GM18505 (cell line): ENCODE results near the gene TBC1D32.
"Not testable (repeated sequence)": the region's sequence is repeated elsewhere in the genome, so short reads cannot be mapped to it uniquely, and the experiment has no call there.

Experiments
- ATAC-seq: cut with Tn5 transposase; IDR thresholded peaks from one replicate; pipeline ENCODE4 v1.9.1; 2021; ENCODE audit not compliant: unreplicated experiment
- POLR2A ChIP-seq: IDR thresholded peaks from 4 replicates; pipeline ENCODE4 v1.6.1; 2011; ENCODE audit warnings: borderline replicate concordance; ENCODE audit not compliant: insufficient read depth, insufficient read length; ENCODE audit errors: extremely low read depth

TBC1D32 gene

GRCh38 chr6:121223930-121224329 is 110.3 kb downstream of the TBC1D32 start:
- no peak for TF ChIP-seq POLR2A
- no peak for ATAC-seq

GRCh38 chr6:121223212-121223611 is 111.1 kb downstream of the TBC1D32 start:
- TF ChIP-seq POLR2A: no peak
- ATAC-seq: no peak

GRCh38 chr6:121222656-121223055 is 111.6 kb downstream of the TBC1D32 start:
- no peak for TF ChIP-seq POLR2A

GRCh38 chr6:121216928-121217327 is 117.4 kb downstream of the TBC1D32 start:
- ATAC-seq: no peak
- TF ChIP-seq POLR2A: no peak

More at GRCh38 chr6:121222656-121223055, 111.6 kb downstream of the TBC1D32 start:
- no peak for ATAC-seq

- not testable (repeated sequence) for ATAC-seq
These were observed 120.9 kb downstream of the TBC1D32 start for GRCh38 chr6:121213341-121213740.

GRCh38 chr6:121210943-121211342 is 123.3 kb downstream of the TBC1D32 start:
- no peak for ATAC-seq
- TF ChIP-seq POLR2A: no peak

- ATAC-seq: peak; percentile 55
- no peak for TF ChIP-seq POLR2A
These were observed 128.7 kb downstream of the TBC1D32 start for GRCh38 chr6:121205569-121205968.

- ATAC-seq: no peak
These were observed 133.2 kb downstream of the TBC1D32 start for GRCh38 chr6:121201105-121201504.

GRCh38 chr6:121196042-121196441 is 138.2 kb downstream of the TBC1D32 start:
- not testable (repeated sequence) for ATAC-seq

More at GRCh38 chr6:121201105-121201504, 133.2 kb downstream of the TBC1D32 start:
- no peak for TF ChIP-seq POLR2A

GRCh38 chr6:121190122-121190521 is 144.2 kb downstream of the TBC1D32 start:
- TF ChIP-seq POLR2A: no peak
- ATAC-seq: no peak

GRCh38 chr6:121188356-121188755 is 145.9 kb downstream of the TBC1D32 start:
- no peak for TF ChIP-seq POLR2A
- ATAC-seq: no peak

- TF ChIP-seq POLR2A: no peak
These were observed 146.5 kb downstream of the TBC1D32 start for GRCh38 chr6:121187833-121188200.

GRCh38 chr6:121187200-121187832 is 147.0 kb downstream of the TBC1D32 start:
- no peak for TF ChIP-seq POLR2A
- no peak for ATAC-seq

More at GRCh38 chr6:121187833-121188200, 146.5 kb downstream of the TBC1D32 start:
- ATAC-seq: no peak

- no peak for ATAC-seq
- TF ChIP-seq POLR2A: no peak
These were observed 150.5 kb downstream of the TBC1D32 start for GRCh38 chr6:121183742-121184141.

GRCh38 chr6:121175827-121176226 is 158.5 kb downstream of the TBC1D32 start:
- TF ChIP-seq POLR2A: no peak
- no peak for ATAC-seq

GRCh38 chr6:121172451-121172850 is 161.8 kb downstream of the TBC1D32 start:
- not testable (repeated sequence) for ATAC-seq
